GM18498 (cell line): ENCODE measurements around the gene NUDT8.

Experiments
- ATAC-seq: cut with Tn5 transposase; IDR thresholded peaks from one replicate; pipeline ENCODE4 v1.9.1; 2021; ENCODE audit warnings: mild to moderate bottlenecking, moderate library complexity; ENCODE audit not compliant: unreplicated experiment

NUDT8 gene

GRCh38 chr11:67629386-67630227, at the start of gene NUDT8:
Gene NUDT8 (minus strand): TSS chr11:67629937. CDS start chr11:67629911, 26 bp downstream.
- peak; percentile 40 for ATAC-seq

- no peak for ATAC-seq
Measured at GRCh38 chr11:67675058-67675747, 45.5 kb upstream of the NUDT8 start.

- no peak for ATAC-seq
Measured at GRCh38 chr11:67674442-67674871, 44.7 kb upstream of the NUDT8 start, which contains the start of gene ALDH3B2. Gene ALDH3B2 (minus strand): TSS chr11:67674623. CDS start chr11:67666935, 7,688 bp downstream.

- no peak for ATAC-seq
Measured at GRCh38 chr11:67673902-67674301, 44.2 kb upstream of the NUDT8 start.

GRCh38 chr11:67673358-67673757, 43.6 kb upstream of the NUDT8 start:
- ATAC-seq = no peak

DNA sequence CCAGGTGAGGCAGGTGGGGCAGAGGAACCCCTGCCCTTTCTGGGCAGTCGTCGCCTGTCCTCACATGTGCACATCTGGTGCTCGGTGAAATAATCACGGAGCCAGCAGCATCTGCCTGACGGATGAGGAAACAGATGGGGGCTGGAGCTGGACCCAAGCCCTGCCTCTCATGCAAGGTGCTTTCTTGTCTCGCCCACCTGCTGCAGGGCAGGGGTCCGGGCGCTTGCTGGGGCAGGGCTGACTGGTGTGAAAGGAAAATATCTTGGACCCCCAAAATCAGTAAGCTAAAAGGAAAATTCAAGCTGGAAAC, 41.4 kb upstream of the NUDT8 start:
- no peak for ATAC-seq

DNA sequence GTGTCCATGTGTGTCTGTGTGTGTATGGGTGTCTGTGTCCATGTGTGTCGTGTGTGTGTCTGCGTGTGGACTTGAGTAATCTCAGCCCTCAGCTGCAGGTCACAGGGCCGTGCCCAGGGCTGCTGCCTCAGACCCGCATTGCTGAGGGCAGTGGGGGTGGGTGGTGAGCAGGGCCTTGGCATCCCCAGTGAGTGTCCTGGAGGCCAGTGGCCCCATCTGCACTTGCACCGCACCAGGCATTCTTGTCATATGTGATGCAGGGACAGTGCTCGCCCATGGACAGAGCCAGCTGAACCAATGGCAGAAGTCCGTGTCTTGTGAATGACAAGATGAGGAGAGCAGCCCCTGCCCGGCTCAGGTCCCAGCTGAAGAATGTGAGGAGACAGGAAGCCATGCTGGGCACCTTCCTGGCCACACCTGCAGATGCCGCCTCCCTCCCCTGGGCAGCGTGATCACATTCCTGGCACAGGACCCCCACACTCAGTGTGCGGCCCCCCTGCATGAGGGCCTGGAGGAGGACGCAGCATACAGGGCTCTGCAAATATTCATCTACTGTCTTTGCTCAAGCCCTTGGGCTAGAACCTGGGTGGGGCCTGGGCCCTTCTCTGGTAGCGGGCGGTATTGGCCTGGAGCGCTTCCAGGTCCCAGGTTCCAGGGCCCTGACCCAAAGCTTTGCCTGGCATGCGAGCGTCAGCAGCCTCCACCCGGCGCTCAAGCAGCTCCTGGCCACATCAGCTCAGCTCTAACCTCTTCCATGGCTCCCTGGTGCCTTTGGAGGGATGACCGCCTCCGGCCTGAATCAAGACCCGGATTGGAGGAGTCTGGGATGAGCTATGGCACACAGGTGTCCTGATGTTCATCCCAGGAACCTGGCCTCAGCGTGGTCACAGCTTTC, 40.8 kb upstream of the NUDT8 start:
- no peak for ATAC-seq

GRCh38 chr11:67668192-67668551, 38.4 kb upstream of the NUDT8 start:
- no peak for ATAC-seq

DNA sequence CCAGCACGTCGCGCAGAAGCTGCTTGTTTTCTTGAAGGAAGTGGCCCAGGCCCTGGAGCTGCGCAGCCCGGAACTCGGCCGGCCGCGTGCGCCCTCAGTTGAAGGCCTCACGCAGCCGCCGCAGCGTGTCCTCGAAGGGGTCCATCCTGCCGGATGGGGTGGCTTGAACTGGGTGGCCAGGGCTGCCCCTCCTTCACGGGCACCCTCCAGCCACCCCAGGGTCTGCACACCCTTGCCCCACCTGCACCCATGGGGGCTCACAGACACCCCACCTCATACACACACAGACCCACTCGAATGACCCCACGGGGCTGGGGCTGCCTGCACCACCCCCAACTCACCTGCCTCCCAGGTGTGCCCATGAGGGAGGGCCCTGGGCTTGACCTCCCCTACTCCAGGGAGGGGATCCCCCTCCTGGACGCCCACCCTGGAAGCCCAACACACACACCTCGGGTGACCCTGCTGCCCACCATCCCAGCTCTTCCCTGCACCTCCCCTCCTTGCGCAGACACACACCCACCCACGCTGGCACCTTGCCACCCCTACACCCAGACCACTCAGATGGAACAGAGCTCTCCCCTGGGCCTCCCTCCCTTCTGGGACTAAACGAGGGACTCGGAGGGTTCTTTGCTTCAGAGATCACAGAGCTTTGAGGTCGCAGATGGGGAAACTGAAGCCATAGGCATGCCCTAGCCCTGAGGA, 37.9 kb upstream of the NUDT8 start:
- no peak for ATAC-seq

DNA sequence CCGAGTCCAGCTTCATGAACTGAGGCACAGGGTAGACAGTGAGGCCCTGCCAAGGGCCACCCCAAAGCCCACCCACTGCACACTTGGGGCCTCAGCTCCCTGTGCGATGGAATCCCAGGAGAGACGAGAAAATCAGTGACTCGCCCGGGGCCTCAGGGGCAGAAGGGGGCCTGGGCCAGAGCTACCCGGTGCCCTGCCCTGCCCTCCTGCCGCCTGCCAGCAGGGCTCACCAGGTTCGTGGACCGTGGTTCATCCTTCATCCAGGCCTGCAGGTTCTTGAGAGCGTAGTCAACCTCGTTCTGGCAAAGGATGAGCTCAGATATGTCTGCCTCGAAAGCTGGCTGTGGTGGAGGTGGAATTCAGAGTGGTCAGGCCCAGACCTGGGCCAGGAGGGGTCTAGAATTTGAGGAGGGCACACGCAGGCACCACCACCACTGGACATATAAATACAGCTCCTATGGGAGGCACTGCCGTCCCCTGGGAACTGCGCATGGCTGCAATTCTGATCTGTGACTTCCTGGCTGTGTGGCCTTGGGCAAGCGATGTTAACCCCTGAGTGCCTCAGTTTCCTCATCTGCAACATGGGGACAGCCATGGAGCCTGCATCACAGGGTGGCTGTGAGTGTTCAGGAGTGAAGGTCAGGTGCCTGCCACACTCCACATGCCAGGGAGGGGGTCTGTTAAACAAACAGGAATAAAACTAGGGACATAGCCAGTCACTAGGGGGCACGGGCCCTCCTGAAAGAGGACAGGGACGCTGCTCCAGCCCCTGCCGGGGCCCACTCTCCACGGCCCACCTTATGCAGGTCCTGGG, 37.1 kb upstream of the NUDT8 start:
- no peak for ATAC-seq

GRCh38 chr11:67666303-67666645, 36.5 kb upstream of the NUDT8 start:
- ATAC-seq = no peak

GRCh38 chr11:67665541-67666302, 36.0 kb upstream of the NUDT8 start:
- no peak for ATAC-seq

GRCh38 chr11:67664696-67665540, 35.2 kb upstream of the NUDT8 start:
- ATAC-seq = no peak

DNA sequence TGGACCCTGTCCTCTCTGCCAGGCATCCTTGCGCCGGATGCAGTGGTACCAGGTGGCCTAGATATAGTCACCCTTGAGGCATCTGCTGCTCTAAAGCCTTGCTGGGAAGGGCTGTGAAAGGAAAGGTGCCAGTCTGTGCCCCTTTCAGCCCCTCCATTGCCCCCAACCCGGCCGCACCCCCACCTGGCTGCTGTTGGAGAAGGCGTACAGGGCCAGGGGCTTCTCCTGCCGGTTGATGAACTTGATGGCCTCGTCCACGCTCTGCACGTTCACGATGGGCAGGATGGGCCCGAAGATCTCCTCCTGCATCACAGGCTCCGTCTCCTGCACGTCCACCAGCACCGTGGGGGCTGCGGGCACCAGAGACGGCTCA, 34.5 kb upstream of the NUDT8 start:
- no peak for ATAC-seq

- no peak for ATAC-seq
Measured at GRCh38 chr11:67663532-67664212, 33.9 kb upstream of the NUDT8 start.

DNA sequence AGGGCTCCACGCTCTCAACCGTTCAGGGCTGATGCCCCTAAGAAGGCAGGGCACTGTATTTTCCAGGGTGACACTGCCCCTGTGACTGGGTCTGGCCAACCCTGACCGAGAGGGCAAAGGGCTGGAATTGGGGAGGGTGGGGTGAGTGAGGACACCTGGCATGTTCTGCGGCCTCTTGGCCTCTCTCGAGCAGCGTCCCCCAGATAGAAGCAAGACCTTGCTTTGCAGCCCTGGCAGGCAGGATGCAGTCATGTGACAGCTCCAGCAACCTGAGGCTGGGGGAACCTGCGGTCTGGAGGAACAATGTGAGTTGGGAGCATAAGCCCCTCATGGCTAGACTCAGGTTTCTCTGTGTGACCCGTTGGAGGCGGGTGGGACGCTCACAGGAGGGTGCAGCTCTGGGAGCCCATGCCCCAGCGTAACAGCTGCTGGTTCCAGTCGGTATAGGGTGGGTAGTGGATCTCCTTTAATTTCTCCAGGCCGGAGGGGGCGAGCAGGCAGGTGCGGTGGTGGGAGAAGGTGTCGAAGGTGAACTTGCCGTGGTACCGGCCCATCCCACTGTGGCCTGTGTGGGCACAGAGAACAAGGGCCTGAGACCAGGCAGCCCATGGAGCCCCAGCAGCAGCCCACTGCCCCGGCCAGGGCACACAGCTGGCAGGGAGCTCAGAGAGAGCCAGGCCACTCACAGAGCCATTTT, 33.2 kb upstream of the NUDT8 start:
- no peak for ATAC-seq

DNA sequence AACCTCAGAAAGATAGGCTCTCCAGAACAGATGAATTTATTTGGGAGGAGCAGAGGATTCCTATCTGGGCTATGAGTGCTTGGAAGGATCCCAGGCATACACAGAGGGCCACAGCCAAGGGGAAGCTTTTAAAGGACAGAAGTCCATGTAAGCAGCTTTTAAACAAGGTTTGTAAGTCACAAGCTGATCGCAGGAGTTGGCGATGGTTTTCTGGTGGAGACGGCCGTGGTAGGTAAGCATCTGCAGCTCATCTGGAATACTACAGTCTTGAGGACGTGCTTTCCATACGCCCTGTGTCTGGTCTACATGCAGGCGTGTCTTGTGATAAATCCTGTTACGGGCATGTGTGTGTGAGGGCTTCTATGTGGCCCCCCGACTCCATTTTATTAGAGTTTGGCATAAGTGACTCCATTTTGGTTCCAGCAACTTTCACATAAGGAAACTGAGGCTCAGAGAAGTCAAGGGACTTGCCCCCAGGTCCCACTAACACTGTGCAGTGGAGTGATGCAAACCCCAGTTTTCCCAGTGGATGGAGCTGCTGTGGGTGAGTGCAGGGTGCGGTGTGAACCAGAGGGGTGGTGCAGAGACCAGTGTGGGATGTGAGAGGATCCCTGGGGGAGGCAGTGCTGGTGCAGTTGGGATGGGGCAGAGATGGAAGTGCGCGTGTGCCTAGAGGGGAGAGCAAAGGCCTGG, 32.6 kb upstream of the NUDT8 start:
- no peak for ATAC-seq
